ENCODE data around the gene CD46.
"Not testable (repeated sequence)": the region's sequence is repeated elsewhere in the genome, so short reads cannot be mapped to it uniquely, and the experiment has no call there.

The CD46 gene

DNA sequence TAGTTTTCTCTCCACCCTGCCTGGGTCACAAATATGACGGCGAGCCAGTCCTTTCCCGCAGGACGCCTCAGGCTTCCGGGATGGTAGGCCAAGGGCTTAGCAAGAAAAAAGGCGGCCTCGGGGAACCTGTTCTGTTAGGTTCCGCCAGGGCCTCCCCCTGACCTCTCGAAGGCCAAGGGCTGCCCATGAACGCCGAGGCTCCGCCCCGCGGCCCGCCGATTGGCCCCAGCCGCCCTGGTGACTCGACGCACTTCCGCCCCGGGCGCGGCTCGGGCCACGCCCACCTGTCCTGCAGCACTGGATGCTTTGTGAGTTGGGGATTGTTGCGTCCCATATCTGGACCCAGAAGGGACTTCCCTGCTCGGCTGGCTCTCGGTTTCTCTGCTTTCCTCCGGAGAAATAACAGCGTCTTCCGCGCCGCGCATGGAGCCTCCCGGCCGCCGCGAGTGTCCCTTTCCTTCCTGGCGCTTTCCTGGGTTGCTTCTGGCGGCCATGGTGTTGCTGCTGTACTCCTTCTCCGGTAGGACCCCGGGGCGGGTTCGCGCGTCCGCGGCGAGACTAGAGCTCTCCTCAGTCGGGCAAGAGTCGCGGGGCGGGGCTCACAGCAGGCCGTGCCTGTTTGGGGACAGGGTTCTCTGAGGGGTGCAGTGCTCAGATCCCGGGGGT lies at the start of gene CD46:
Gene CD46, plus strand, starts transcription at position 265 of the 666 bp plus-strand sequence. Its CDS starts 159 bp downstream, at position 424.
- peak; percentile 82 for DNase-seq

DNA sequence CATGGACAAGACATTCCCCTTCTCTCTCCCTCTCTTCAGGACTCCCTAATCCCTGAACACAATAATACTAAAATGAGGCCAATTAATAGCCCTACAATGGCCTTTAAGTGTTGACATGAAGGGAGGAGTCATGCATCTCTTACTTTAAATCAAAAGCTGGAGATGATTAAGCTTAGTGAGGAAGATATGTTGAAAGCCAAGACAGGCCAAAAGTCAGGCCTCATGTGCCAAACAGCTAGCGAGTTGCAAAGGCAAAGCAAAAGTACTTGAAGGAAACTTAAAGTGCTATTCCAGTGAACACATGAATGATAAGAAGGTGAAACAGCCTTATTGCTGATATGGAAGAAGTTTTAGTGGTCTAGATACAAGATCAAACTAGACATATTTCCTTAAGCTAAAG lies 49.5 kb upstream of the CD46 start:
- no peak for DNase-seq

GRCh38 chr1:207703712-207704111 lies 48.1 kb upstream of the CD46 start:
- no peak for DNase-seq

- DNase-seq: not testable (repeated sequence)
Observed at GRCh38 chr1:207708004-207708403, 43.9 kb upstream of the CD46 start.

DNA sequence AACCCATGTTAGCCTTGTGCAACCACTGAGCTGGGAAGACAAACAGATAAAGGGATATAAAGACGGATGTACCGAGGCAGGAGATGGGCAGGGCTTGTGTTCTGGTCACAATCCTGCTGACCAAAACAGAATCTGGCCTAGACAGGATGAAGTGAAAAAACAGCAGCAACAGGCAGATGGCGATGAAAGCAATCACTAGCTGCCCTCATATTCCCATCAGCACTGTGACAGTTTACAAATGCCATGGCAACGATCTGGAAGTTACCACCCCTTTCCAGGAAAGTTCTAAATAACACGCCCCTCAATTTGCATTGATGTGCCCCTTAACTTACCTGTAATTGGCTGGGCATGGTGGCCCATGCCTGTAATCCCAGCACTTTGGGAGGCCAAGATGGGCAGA lies 40.6 kb upstream of the CD46 start:
- DNase-seq: no peak

GRCh38 chr1:207712701-207713100 lies 39.2 kb upstream of the CD46 start:
- not testable (repeated sequence) for DNase-seq

DNA sequence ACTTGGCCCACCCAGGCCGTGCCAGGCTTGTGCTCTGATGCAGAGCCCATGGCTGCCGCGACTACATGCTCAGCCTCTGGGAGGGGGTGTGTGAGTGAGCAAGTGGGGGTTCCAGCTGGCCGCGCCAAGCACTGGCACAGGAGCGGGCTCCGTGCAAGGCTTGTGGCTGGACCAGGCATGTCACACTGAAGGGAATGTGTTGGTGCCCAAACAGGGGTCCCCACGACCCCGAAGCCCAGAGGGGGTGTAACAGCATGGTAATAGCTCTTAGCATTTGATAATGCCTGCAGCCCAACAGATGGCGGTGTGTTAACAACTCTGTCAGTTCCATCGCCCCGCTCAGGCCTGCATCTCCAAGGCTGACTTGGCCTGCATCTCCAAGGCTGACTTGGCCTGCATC lies 38.3 kb upstream of the CD46 start:
- no peak for DNase-seq

- DNase-seq: no peak
Observed at GRCh38 chr1:207719234-207719633, 32.6 kb upstream of the CD46 start.

DNA sequence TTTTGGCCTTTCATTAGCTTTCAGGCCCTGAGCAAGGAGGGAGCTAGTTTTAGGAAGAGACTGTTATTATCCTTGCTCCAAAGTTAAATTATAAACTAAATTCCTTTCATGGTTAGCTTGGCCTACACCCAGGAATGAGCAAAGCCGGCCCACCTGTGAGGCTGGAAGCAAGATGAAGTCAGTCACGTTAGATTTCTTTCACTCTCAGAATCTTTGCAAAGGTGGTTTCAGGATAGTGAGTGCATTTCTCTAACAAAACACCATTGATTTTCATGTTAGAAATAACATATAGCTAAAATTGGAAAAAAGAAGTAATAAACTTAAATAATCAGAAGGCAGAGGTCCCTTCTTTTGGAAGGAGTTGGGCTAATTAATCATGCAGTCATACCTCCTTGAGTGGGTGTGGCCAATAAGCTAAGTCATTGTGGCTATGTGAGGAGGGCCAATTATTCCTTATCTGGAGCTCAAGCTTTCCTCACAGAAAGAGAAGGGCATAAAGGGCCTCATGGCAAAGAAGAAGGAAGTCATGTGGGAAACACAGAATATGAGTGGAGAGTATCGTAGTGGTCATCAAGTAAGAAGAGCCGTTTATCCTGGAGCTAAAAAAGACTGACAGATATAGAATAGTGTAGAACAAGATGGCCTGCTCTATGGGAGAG lies 23.5 kb upstream of the CD46 start:
- not testable (repeated sequence) for DNase-seq

GRCh38 chr1:207737503-207738157 lies 14.2 kb upstream of the CD46 start:
- DNase-seq: not testable (repeated sequence)

GRCh38 chr1:207738158-207738659 lies 13.6 kb upstream of the CD46 start:
- not testable (repeated sequence) for DNase-seq

DNA sequence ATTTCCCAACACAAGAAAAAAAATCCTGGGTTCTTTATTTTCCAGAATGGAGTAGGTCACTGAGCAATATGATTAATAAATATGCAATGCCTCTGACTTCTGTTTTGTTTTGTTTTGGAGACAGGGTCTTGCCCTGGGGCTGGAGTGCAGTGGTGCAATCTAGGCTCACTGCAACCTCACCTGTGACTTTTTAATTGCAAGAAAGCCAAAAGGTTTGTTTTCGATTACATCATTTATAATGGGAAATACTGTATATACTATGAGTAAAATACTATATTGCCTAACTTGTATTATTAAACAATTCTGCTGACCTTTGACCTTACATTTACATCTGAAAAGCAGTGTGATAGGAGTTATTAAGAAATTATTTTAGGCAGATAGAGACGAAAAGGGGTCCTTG lies 11.6 kb upstream of the CD46 start:
- DNase-seq: no peak

- DNase-seq: no peak
Observed at GRCh38 chr1:207742850-207743555, 8.9 kb upstream of the CD46 start.

- no peak for DNase-seq
Observed at GRCh38 chr1:207744000-207744534, 7.8 kb upstream of the CD46 start.

- DNase-seq: no peak
Observed at GRCh38 chr1:207745285-207745684, 6.6 kb upstream of the CD46 start.

DNA sequence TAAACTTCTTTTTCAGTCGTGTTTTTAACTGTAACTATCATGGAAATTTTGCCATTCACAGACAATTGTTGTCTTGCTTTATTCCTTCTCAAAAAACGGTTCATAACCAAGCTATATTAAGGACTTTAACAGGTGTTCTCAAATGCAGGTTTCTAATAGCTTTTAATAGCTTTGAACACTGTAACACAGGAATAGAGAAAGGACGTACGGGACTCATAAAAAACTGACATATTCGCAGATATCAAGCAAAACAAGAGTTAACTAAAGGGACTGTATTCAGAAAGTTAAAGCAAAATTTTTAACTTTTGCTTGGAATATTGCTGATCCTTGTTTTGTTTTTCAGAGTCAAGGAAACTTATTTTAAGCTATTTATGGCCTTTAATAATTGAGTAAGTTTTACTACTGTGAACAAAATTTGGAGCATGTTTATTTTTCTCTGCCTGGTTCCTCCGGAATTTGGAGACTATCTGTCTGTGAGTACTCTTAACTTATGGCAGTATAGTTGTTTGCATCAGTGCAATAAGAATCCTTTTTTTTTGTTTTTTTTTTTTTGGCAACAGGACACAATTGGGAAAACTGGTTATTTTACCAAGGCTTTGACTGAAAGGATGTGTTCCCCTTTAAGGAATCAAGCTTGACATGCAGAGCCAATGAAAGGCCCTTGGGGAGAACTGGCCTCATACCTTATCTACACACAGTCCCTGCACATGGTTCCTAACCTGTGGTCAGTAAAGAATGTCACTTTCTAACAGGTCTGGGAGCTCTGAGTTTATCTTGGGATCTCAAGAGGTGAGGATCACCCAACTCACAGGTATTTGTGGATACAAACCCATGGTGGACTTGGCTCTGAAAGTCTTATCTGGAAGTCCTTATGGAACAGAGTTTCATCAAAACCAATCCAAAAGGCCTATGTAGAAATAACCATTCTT lies 5.8 kb upstream of the CD46 start:
- DNase-seq: no peak

GRCh38 chr1:207747627-207748492 lies 4.0 kb upstream of the CD46 start:
- DNase-seq: no peak

DNA sequence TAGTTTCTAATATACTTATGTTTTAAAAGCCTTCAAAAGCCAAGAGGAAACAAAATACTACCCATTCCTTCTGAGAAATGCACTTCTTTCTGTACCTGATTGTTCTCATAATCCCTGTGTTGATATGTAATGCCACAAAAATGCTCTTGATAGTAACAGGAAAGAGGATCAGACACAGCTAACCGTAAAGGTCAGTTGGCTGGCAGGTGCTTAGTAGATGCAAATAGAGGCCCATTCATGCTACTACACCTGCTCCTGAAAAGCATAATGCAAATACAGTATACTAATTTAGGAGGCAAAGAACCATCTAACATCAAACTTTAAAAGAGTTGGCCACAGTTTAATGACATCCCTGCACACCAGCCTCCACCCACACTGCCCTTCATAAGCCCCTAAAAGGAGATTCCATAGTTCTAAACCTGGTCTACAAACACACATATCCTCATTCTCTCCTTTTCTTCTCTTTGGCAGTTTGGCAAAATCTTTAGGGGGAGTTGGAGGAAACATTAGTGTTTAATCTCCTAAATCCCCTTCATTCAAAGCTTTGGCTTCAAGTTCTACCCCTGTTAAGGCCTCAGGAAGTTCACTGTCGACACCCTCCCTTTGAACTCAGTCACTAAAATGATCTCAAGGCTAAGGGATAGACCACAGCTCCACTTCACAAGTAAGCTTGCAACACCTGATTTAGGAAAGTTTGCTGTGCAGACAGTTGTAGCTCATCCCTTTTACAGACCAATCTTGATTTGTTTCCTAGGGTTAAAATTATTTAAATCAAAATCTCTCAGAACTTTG lies 2.9 kb upstream of the CD46 start:
- peak; percentile 87 for DNase-seq

GRCh38 chr1:207750631-207751305 lies 1.1 kb upstream of the CD46 start:
- no peak for DNase-seq

DNA sequence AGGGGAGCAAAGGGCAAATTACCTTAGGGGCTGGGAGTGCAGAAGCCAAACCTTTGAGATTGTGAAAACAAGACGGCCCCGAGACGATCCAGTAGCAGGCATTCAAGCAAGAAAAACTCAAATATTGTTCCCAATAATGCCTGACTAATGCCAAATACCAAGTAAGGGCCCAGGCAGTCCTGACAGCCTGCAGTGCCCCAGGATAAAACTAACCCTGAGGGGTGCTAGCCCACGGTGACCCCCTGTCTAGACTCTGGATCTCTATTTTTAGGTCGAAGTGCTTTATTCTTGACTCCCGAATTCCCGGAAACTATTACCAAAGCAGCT lies 428 bp upstream of the CD46 start:
- not testable (repeated sequence) for DNase-seq
